Measurements from ENCODE around the gene GLRA2.
"Not testable (repeated sequence)": the region's sequence is repeated elsewhere in the genome, so short reads cannot be mapped to it uniquely, and the experiment has no call there.

Gene GLRA2

GRCh38 chrX:14594521-14594920, 65.2 kb downstream of the GLRA2 start:
- DNase-seq: no peak

DNA sequence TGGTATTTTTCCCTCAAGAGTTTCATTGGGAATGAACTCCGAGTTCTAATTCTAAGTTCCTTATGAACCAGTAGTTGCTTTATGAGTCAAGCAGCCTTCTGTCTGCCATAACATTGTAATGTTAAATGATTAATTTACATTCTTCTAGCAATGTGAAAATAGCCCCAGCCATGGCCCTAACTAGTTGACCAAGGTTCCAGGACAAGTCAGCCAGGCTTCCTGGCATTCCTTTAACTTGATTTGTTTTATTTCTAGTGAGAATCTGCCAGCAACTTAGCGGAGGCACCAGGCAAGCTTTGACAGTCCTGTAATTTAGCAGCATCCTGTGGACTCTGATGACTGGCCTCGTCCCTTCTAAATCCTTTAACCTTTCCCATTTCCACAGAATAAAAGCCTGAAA, 69.0 kb downstream of the GLRA2 start:
- no peak for DNase-seq

- no peak for DNase-seq
Measured at GRCh38 chrX:14607446-14607985, 78.2 kb downstream of the GLRA2 start.

GRCh38 chrX:14612450-14612849, 83.1 kb downstream of the GLRA2 start:
- not testable (repeated sequence) for DNase-seq

GRCh38 chrX:14616301-14616700, 87.0 kb downstream of the GLRA2 start:
- DNase-seq: no peak

DNA sequence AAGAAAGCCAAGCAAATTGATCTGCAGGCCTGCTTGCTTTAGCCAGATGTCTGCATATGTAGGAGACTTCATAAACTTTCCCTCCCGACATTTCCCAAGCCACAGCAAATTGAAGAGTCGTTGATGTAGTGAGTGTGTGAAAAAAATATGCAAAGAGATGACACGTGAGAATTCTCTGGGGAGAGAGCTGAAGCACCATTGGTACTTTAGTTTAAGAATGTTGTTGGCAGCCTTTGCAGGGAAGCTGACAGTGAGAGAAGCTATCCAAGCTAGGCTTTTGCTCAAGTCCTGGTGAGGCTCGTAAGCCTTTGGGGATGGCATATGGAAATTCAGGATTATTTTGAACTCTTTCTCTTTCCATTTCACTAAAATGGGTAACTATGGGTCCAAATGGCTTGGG, 87.5 kb downstream of the GLRA2 start:
- DNase-seq: peak; percentile 44

GRCh38 chrX:14618177-14618965, 89.0 kb downstream of the GLRA2 start:
- DNase-seq: no peak

DNA sequence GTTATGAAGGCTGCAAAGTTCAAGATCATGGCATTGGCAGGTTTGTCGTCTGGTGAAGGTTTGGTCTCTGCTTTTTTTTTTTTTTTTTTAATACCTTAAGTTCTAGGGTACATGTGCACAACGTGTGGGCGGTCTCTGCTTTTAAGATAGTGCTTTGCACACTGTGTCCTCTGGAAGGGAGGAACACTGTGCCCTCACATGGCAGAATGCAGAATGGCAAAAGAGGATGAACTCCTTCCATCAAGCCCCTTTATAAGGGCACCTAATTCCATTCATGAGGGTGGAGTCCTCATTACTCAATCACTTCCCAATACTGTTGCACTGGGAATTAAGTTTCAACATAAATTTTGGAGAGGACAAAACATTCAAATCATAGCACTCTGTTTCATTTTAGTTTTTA, 101.4 kb downstream of the GLRA2 start:
- no peak for DNase-seq

GRCh38 chrX:14641681-14642655, 112.6 kb downstream of the GLRA2 start:
- DNase-seq: no peak

DNA sequence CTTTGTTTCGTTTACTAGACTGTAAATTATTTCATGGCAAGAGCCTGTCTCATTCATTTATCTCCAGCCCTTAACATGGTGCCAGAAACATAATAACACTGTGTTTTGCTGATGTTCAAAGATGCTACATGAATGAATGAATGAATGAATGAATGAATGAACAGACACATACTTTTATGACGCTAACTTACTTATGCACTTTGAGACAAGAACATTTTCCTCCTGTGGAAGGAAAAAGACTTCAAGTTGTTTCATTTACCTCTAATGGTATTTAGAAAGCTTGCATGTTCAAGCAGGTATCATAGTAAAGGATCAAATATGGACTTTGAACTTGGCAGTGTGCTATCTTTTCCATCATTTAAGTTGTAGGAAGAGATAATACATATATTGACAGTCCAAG, 131.6 kb downstream of the GLRA2 start:
- DNase-seq: no peak

GRCh38 chrX:14670819-14671218, 141.5 kb downstream of the GLRA2 start:
- no peak for DNase-seq

DNA sequence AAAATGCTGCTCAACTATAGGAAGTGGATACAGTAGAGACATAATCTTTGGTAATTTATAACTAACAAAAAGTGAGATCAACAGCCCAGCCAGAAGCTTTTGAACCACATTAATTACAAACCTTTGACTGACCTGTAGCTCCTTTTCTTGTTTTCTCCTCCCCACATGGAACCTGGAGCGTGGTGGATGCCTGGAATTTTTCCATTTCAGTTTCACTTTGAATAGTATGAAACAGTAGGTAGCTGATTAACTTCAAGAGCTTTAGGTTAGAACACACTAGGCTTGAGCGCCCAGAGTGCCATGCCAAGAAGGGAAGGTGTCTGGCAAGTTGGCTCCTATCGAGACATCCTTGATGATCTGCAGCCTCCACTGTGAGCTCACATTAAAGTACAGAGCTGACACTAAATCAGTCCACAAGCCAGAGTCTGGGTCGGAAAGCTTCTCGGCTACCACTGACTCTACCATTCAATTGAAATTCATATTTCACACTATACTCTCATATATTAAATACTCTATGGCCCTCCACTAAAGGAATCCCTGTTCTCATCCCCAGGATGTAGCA, 143.4 kb downstream of the GLRA2 start:
- DNase-seq: no peak

DNA sequence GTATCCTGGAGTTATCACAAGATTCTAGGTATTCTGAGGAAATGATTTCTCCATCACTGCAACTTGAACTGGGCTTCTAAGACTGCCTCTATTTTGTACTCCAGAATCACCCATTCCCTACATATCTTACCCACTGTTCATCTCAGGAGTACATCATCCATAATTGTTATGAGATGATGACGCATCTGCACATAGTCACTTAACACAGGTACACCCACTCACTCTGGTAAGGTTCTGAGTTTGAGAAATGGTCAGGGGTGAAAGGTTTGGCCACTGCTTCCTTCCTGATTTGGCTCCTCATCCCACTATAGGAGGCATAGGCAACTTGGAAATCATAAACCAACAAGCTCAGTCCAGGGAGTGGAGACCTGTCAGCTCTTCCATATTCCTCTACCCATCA, 143.9 kb downstream of the GLRA2 start:
- DNase-seq: no peak

DNA sequence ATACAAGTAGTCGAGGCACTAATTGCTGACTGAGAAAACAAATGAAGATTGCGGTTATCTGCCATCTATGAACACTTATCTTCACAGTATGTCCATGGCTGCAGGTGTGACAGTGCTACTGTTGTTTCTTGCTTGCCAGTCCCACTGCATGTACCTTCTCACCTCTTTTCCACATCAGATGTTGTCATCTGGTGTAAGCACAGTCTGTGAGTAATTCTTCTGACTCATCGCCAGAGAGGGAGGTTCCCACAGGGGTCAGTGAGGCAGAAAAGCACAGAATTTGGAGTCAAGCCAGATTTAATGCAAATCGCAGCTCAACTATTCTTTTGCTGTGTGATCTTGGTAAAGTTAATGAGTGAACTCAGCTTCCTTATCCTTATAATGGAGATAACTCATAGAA, 144.4 kb downstream of the GLRA2 start:
- DNase-seq: peak; percentile 1

DNA sequence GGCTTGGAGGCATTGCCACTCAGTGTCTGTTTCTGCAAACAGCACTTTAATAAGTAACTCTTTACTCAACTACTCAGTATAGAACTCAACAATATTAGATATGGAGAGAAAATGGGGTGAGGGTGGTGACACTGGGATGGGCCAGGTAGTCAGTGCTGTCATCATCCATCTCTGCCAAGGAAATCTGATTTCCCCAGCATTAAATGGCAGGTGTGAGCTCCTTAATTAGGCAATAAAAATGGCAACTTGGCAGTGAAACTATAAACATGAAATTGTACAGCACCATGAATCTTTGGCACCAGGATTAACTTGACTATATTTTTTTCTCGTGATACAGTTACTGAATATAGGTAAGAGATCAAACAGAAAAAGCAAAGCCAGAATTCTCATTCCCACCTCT, 146.2 kb downstream of the GLRA2 start:
- no peak for DNase-seq

DNA sequence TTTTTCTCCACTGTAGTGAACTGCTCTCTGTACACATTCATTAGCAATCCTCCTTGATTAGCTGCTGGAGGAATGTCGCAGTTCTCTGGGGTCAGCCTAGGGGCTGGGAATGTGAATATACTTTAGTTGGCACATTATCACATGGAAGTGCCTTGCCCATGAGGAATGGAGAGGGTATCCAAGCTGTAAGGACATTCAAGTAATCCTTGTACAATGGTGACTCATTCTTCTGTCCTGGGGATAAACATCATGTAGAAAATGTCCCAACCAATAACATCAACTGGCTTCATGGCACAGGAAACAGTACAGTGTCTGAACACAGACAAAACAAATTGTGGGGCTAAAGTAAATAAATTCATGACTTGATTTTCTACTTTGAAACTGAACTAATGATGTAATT, 147.1 kb downstream of the GLRA2 start:
- no peak for DNase-seq

- DNase-seq: not testable (repeated sequence)
Measured at GRCh38 chrX:14688331-14688730, 159.0 kb downstream of the GLRA2 start.

DNA sequence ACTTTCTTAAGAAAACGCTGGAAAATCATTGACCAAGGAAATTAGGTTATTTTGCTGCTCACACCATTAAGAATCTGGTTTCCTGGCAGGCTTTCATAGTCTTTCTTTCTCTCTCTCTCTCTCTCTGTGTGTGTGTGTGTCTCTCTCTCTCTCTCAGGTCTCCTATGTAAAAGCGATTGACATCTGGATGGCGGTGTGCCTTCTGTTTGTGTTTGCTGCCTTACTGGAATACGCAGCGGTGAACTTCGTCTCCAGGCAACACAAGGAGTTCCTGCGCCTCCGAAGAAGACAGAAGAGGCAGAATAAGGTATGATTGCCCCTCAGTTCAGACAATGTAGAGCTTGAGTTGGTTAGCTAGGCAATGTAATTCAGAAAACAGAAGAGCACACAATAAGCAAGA, 161.2 kb downstream of the GLRA2 start:
- DNase-seq: no peak

DNA sequence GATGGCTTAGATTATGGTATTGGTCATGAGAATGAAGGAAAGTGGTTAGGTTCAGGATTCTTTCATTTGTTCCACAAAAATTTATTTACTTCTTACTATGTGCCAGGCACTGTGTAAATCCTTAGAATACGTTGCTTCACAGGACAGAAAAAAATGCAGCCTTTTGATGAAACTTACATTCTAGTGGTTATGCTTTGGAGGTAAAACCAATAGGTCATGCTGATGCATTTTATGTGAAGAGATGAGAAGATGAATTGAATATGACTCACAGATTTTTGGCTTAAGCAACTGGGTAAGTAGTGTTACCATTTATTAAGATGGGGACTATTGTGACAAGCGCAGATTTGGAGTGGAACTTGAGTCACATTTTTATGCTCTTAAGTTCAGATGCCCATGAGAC, 165.3 kb downstream of the GLRA2 start:
- no peak for DNase-seq

- no peak for DNase-seq
Measured at GRCh38 chrX:14697451-14697850, 168.1 kb downstream of the GLRA2 start.

GRCh38 chrX:14698790-14699189, 169.5 kb downstream of the GLRA2 start:
- DNase-seq: no peak

GRCh38 chrX:14700982-14701381, 171.6 kb downstream of the GLRA2 start:
- no peak for DNase-seq

GRCh38 chrX:14702145-14702544, 172.8 kb downstream of the GLRA2 start:
- no peak for DNase-seq
